Measurements from ENCODE around the gene APRT. TPM values are rescaled to one million over a fixed set of nuclear protein-coding genes. Genes with fewer than 3 reads are reported as not detected.

The APRT gene
- total RNA-seq, 2 donors from 2014 or later: 165 to 211 TPM

GRCh38 chr16:88771294-88771772 lies 40.4 kb downstream of the APRT start:
- intact Hi-C loops (cut with DNase I): no loop called here
- Histone ChIP-seq H3K4me1 (replicated peaks) (peaks cover 54% of the 10 kb centered on the region), H3K9me3 (no peaks in the 10 kb centered on the region), H3K36me3 (no peaks in the 10 kb centered on the region), H3K4me3 (no peak overlapping the region), H3K27me3 (replicated peaks; ENCODE audit: insufficient read depth) (no peaks in the 10 kb centered on the region), H3K27ac (peak overlapping the region; percentile 93 to 94)
- 74% methylated on average over 19 of the region's 19 CpGs for WGBS
- DNase-seq (ENCODE audit: low spot score): no peak
- TF ChIP-seq, protein P1, sequence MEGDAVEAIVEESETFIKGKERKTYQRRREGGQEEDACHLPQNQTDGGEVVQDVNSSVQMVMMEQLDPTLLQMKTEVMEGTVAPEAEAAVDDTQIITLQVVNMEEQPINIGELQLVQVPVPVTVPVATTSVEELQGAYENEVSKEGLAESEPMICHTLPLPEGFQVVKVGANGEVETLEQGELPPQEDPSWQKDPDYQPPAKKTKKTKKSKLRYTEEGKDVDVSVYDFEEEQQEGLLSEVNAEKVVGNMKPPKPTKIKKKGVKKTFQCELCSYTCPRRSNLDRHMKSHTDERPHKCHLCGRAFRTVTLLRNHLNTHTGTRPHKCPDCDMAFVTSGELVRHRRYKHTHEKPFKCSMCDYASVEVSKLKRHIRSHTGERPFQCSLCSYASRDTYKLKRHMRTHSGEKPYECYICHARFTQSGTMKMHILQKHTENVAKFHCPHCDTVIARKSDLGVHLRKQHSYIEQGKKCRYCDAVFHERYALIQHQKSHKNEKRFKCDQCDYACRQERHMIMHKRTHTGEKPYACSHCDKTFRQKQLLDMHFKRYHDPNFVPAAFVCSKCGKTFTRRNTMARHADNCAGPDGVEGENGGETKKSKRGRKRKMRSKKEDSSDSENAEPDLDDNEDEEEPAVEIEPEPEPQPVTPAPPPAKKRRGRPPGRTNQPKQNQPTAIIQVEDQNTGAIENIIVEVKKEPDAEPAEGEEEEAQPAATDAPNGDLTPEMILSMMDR (IDR thresholded peaks at IDR 0.05): no peak
- TF ChIP-seq POLR2A (IDR thresholded peaks at IDR 0.05): no peak
- TF ChIP-seq POLR2AphosphoS5 (IDR thresholded peaks at IDR 0.05): no peak

DNA sequence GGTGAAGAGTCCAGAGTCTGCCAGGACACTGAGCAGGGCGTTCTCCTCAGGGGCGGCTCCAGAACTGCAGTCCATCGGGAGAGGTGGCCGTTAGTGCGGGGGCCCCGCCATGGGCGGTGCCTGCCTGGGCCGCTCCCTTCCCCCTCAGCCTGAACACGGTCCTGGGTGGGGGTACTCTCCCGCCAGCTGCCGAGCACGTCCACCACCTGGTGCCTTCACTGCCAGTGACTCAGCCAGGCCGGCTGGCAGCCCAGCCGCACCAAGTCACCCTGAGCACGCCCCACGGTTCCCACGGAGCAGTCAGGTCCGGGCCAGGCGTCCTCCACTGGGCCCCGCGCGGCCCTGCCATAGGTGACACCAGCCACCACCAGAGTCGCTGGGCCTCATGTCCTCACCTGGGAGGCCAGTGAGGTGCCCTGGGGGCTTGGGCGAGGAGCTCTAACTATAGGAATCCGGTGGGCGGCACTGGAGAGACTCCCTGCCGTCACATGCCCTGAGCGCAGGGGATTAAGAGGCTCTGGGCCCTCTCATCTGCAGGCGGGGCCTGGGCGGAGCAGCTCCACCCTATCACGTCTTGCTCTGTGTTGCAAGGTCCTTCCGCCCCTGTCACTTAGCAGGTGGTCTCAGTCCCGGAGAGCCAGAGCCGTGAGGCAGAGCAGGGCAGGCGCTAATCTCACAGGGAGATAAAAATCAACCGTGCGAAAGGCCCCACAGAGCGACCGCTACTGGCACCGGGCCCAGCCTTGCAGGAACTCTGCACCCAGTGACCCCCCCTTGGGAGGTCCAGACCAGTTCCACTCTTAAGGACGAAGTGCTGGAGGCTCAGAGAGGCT lies 41.1 kb downstream of the APRT start:
- Histone ChIP-seq H3K27me3 (replicated peaks; ENCODE audit: insufficient read depth) (no peaks in the 10 kb centered on the region), H3K4me1 (replicated peaks) (peaks cover 54% of the 10 kb centered on the region), H3K27ac (peak overlapping the region; percentile 93 to 94), H3K36me3 (no peaks in the 10 kb centered on the region), H3K4me3 (peak overlapping the region; percentile 0 to 21), H3K9me3 (no peaks in the 10 kb centered on the region)
- DNase-seq (ENCODE audit: low spot score): peak; percentile 70
- WGBS: 12% methylated on average over 37 of the region's 41 CpGs
- TF ChIP-seq, protein P1 (IDR thresholded peaks at IDR 0.05): no peak
- TF ChIP-seq POLR2AphosphoS5 (IDR thresholded peaks at IDR 0.05) (peak; percentile 72), POLR2A (IDR thresholded peaks at IDR 0.05) (peak; percentile 39)
- intact Hi-C loops (cut with DNase I): no loop called here

DNA sequence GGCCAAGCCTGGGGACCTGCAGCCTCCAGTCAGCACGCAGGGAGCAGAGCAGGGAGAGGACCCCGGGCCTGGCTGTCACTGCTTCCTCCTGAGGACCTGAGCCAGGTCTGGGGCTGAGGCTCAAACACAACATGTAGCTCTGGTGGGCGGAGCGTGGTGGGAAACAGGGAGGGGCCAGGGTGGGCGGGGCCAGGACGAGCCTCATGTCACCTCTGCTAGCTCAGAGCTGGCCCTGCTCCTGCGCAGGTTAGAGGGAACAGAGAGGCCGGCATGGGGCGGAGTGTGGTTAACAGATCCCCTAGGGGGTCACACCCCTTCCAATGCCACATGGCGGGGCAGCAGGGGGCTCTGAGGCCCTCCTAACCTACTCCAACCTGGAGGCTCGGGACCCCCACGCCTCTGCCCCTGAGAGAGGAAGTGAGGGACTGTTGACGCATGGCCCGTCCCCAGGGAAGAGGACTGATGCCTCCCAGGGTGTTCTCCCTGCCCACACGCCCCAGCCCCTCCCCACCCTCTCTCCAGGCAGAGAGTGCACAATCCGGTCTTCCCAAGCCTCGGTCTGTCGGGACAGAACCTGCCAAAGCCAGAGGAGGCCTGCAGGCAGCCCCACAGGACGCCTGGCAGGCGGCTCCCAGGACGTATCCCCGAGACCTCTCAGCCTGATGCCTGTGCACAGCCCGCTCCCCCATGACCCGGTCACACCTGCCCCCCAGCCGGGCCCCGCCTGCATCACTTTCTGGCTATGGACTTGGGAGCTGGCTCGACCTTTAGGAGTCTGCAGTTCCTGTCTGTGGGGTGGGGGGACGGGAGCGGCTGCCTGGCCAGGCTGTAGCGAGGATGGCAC lies 41.9 kb downstream of the APRT start:
- H3K27me3 ChIP-seq (replicated peaks; ENCODE audit: insufficient read depth): no peaks in the 10 kb centered on the region
- no peaks in the 10 kb centered on the region for H3K9me3 ChIP-seq
- WGBS: 30% methylated on average over 29 of the region's 30 CpGs
- DNase-seq (ENCODE audit: low spot score): peak; percentile 82
- H3K27ac ChIP-seq: peak overlapping the region; percentile 93 to 94
- TF ChIP-seq POLR2AphosphoS5 (IDR thresholded peaks at IDR 0.05) (peak; percentile 29), POLR2A (IDR thresholded peaks at IDR 0.05) (peak; percentile 31)
- TF ChIP-seq, protein P1 (IDR thresholded peaks at IDR 0.05): no peak
- H3K36me3 ChIP-seq: no peaks in the 10 kb centered on the region
- peaks cover 54% of the 10 kb centered on the region for H3K4me1 ChIP-seq (replicated peaks)
- intact Hi-C loops (cut with DNase I): no loop called here
- H3K4me3 ChIP-seq: peak overlapping the region in 1 of 2 donors; percentile 21

GRCh38 chr16:88768071-88768783 lies 43.5 kb downstream of the APRT start:
- Histone ChIP-seq H3K27ac (peak overlapping the region; percentile 38 to 54), H3K9me3 (no peaks in the 10 kb centered on the region), H3K27me3 (replicated peaks; ENCODE audit: insufficient read depth) (no peaks in the 10 kb centered on the region), H3K4me1 (replicated peaks) (peaks cover 61% of the 10 kb centered on the region), H3K4me3 (no peak overlapping the region), H3K36me3 (no peaks in the 10 kb centered on the region)
- TF ChIP-seq POLR2A (IDR thresholded peaks at IDR 0.05) (no peak), POLR2AphosphoS5 (IDR thresholded peaks at IDR 0.05) (no peak)
- TF ChIP-seq, protein P1 (IDR thresholded peaks at IDR 0.05): no peak
- no peak for DNase-seq (ENCODE audit: low spot score)
- 42% methylated on average over 24 of the region's 24 CpGs for WGBS
- intact Hi-C loops (cut with DNase I): no loop called here

Measured in prostate gland (tissue), 2 donors.